DOHH2 (cell line): ENCODE data around the gene LRGUK.

ENCODE experiments used
- H3F3A ChIP-seq: fragments of 200-600 bp; sonication (generic), shearing (Covaris generic); 2 replicates; pipeline ENCODE4 v1.6.0; 2016; ENCODE audit warnings: antibody characterized with exemption, mild to moderate bottlenecking; ENCODE audit not compliant: control insufficient read depth, insufficient read depth
- H3K27ac ChIP-seq: fragments of 200-600 bp; sonication (generic); 2 replicates; pipeline ENCODE4 v1.5.1; 2014; ENCODE audit warnings: low read depth, mild to moderate bottlenecking, low read length, moderate library complexity
- H3K27me3 ChIP-seq: fragments of 200-600 bp; sonication (generic); 2 replicates; pipeline ENCODE4 v1.6.1; 2014; ENCODE audit warnings: mild to moderate bottlenecking, low read length, mixed read lengths; ENCODE audit not compliant: control insufficient read depth
- H3K36me3 ChIP-seq: fragments of 200-600 bp; sonication (generic); 2 replicates; pipeline ENCODE4 v1.6.1; 2014; ENCODE audit warnings: mild to moderate bottlenecking, low read length, moderate library complexity, mixed read lengths; ENCODE audit not compliant: control insufficient read depth
- H3K4me1 ChIP-seq: fragments of 200-600 bp; sonication (generic); 2 replicates; pipeline ENCODE4 v1.6.1; 2014; ENCODE audit warnings: mild to moderate bottlenecking, low read length, mixed read lengths; ENCODE audit not compliant: control insufficient read depth
- H3K4me2 ChIP-seq: fragments of 200-600 bp; sonication (generic); 2 replicates; pipeline ENCODE4 v1.6.0; 2014; ENCODE audit warnings: mild to moderate bottlenecking, low read length, moderate library complexity
- H3K4me3 ChIP-seq: fragments of 200-600 bp; sonication (generic); 2 replicates; pipeline ENCODE4 v1.5.1; 2014; ENCODE audit warnings: mild to moderate bottlenecking, low read length, mixed read lengths
- H3K79me2 ChIP-seq: fragments of 200-600 bp; sonication (generic); 2 replicates; pipeline ENCODE4 v1.6.1; 2014; ENCODE audit warnings: mild to moderate bottlenecking, low read length, mixed read lengths; ENCODE audit not compliant: control insufficient read depth
- H3K9me2 ChIP-seq: fragments of 200-600 bp; sonication (generic); replicated peaks from 2 replicates; pipeline ENCODE4 v1.6.1; 2014; ENCODE audit warnings: mild to moderate bottlenecking, low read length, mixed read lengths; ENCODE audit not compliant: control insufficient read depth
- H3K9me3 ChIP-seq: fragments of 200-600 bp; sonication (generic); 2 replicates; pipeline ENCODE4 v1.6.1; 2014; ENCODE audit warnings: antibody characterized with exemption, low read length, mixed read lengths; ENCODE audit not compliant: control insufficient read depth, insufficient read depth
- H4K20me1 ChIP-seq: fragments of 200-600 bp; sonication (generic); 2 replicates; pipeline ENCODE4 v1.6.0; 2014; ENCODE audit warnings: low read depth, mild to moderate bottlenecking, antibody characterized with exemption, low read length, moderate library complexity; ENCODE audit not compliant: control insufficient read depth, insufficient read depth
- CTCF ChIP-seq: fragments of 200-600 bp; sonication (generic); IDR thresholded peaks from one replicate; pipeline ENCODE4 v1.5.1; 2014; ENCODE audit warnings: antibody characterized with exemption, mild to moderate bottlenecking, low read depth, low read length; ENCODE audit not compliant: poor library complexity, severe bottlenecking
- EZH2phosphoT487 ChIP-seq: fragments of 200-600 bp; sonication (generic); IDR thresholded peaks from 2 replicates; pipeline ENCODE4 v1.6.1; 2017; ENCODE audit warnings: borderline replicate concordance, mild to moderate bottlenecking, antibody characterized with exemption, low read length, moderate library complexity, mixed read lengths

Gene LRGUK

GRCh38 chr7:134155206-134155605, 28.1 kb downstream of the LRGUK start:
- no peaks in the 10 kb centered on the region for H3K4me1 ChIP-seq
- no peak for TF ChIP-seq CTCF
- TF ChIP-seq EZH2phosphoT487: no peak
- H4K20me1 ChIP-seq: no peaks in the 10 kb centered on the region
- no peaks in the 10 kb centered on the region for H3K9me3 ChIP-seq
- H3K4me3 ChIP-seq: no peak overlapping the region
- no peaks in the 10 kb centered on the region for H3K9me2 ChIP-seq
- H3K4me2 ChIP-seq: no peak overlapping the region
- H3K27ac ChIP-seq: no peak overlapping the region
- no peaks in the 10 kb centered on the region for H3F3A ChIP-seq
- H3K27me3 ChIP-seq: peaks cover 10% of the 10 kb centered on the region; the same call in 1 of the 2 replicates
- H3K36me3 ChIP-seq: no peaks in the 10 kb centered on the region
- no peaks in the 10 kb centered on the region for H3K79me2 ChIP-seq

DNA sequence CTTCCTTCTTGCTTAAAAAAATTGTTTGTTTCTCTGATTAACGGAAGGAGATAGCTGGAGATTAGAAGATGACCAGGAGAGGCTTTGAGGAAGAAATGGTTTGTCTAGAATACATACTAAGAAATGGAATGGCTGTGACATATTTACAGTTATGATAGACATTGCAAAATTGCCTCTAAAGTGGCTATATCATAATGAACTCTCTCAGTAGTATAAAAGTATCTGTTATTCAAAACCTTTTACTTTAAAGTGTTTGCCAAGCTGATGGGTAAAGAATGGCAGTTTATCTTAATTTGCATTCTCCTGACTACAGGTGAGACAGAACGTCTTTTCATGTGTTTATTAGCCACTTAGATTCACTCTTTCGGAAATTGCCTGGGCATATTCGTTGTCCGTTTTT, 28.7 kb downstream of the LRGUK start:
- no peak overlapping the region for H3K4me3 ChIP-seq
- H3F3A ChIP-seq: no peaks in the 10 kb centered on the region
- no peaks in the 10 kb centered on the region for H3K9me2 ChIP-seq
- no peak for TF ChIP-seq EZH2phosphoT487
- TF ChIP-seq CTCF: no peak
- peaks cover 10% of the 10 kb centered on the region; the same call in 1 of the 2 replicates for H3K27me3 ChIP-seq
- no peaks in the 10 kb centered on the region for H3K4me1 ChIP-seq
- H3K27ac ChIP-seq: no peak overlapping the region
- no peaks in the 10 kb centered on the region for H3K9me3 ChIP-seq
- H3K79me2 ChIP-seq: no peaks in the 10 kb centered on the region
- H3K4me2 ChIP-seq: no peak overlapping the region
- no peaks in the 10 kb centered on the region for H3K36me3 ChIP-seq
- no peaks in the 10 kb centered on the region for H4K20me1 ChIP-seq

GRCh38 chr7:134165252-134165651, 38.1 kb downstream of the LRGUK start:
- H4K20me1 ChIP-seq: no peaks in the 10 kb centered on the region
- TF ChIP-seq CTCF: no peak
- TF ChIP-seq EZH2phosphoT487: no peak
- H3K4me3 ChIP-seq: no peak overlapping the region
- H3K27me3 ChIP-seq: no peaks in the 10 kb centered on the region
- H3K4me1 ChIP-seq: no peaks in the 10 kb centered on the region
- H3K36me3 ChIP-seq: no peaks in the 10 kb centered on the region
- no peak overlapping the region for H3K4me2 ChIP-seq
- no peak overlapping the region for H3K27ac ChIP-seq
- no peaks in the 10 kb centered on the region for H3K9me2 ChIP-seq
- no peaks in the 10 kb centered on the region for H3K9me3 ChIP-seq
- no peaks in the 10 kb centered on the region for H3K79me2 ChIP-seq
- H3F3A ChIP-seq: no peaks in the 10 kb centered on the region

DNA sequence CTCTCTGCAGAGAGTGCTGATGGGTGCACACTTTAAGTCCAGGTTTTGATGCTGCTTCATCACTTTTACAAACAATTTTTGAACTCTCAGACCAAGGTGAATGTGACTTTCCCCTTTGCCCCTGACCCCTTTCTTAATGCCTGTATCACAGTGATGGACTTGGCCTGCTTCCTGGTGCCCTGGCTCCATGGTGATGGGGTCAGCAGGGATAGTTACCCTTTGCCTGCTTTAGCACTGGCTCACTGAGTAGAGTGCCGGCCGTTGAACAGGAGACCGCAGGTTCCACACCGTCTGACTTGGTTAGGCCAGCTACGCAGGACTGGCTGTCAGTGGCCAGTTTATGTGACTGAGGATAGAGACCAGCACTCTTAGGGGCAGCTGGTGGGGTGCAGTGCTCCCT, 40.1 kb downstream of the LRGUK start:
- Histone ChIP-seq H3K4me3 (no peak overlapping the region), H3K9me2 (no peaks in the 10 kb centered on the region), H3K4me2 (no peak overlapping the region), H4K20me1 (no peaks in the 10 kb centered on the region), H3K9me3 (no peaks in the 10 kb centered on the region), H3F3A (no peaks in the 10 kb centered on the region), H3K79me2 (no peaks in the 10 kb centered on the region), H3K4me1 (no peaks in the 10 kb centered on the region), H3K27me3 (no peaks in the 10 kb centered on the region), H3K27ac (no peak overlapping the region), H3K36me3 (no peaks in the 10 kb centered on the region)
- TF ChIP-seq EZH2phosphoT487: no peak
